ENCODE measurements around the gene ZNF592.

The ZNF592 gene

DNA sequence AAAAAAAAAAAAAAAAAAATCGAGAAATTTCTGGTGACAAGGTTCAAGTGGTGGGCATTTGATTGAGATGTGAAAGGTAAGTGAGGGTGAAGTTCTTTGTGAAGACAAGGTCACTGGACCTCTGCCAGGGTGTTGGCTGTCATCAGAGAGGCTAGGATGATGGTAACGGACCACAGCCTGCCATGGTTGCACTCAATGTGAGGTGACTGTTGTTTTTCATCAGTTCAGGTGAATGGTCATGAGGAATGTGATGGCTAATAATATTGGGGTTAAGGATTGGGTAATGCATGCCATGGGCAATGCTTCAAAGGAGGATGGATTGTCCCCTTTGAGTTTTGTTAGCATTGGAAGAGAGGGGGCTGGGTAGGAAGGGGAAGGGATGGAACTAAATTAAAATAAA, 64.5 kb downstream of the ZNF592 start:
- no peak for DNase-seq

DNA sequence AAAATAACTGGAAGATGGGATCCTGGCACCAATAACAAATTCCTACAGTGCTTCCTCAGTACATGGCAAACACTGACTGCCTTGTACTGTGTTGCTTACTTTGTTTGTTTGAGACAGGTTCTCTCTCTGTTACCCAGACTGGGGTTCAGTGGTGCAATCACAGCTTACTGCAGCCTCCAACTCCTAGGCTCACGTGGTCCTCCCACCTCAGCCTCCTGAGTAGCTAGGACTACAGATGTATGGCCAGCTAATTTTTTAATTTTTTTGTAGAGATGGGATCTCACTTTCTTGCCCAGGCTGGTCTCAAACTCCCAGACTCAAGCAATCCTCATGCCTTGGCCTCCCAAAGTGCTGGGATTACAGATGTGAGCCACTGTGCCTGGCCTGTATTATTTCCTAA, 65.0 kb downstream of the ZNF592 start:
- DNase-seq = no peak

DNA sequence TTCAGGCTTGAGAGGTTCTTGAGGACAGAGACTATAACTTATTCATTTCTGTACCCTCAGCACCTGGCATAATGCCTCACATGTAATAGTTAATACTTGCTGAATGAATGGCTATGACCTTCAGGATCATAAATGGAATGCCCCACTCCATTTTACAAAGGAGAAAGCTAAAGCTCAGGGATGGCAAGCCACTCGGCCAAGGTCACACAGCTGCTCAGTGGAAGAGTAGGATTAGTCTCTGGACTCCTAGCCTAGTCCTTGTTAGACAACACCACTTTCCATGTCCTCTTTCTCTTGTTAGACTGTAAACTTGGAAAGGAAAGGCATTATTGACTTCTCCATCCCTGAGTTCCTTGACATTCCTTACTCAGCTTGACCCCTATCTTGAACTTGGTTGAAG, 65.5 kb downstream of the ZNF592 start:
- no peak for DNase-seq

DNA sequence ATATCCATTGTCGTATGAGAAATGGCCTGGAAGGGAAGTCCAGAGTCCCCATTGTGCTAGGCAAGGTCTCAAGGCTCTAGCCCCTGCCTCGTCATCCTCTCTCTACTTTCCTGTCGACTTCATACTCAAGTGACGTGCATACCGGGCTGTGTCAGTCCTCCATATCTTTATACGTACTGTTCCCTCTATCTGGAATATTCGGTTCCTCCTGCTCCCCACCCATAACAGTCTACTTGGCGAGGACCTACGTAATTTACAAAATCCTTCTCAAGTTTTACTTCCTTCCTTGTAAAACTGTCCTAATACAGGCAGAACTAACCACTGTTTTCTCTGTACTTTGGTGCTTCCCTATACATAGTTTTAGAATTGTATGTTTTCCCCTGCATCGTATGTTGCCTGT, 66.5 kb downstream of the ZNF592 start:
- peak in 1 of 2 experiments; percentile 31 for DNase-seq

DNA sequence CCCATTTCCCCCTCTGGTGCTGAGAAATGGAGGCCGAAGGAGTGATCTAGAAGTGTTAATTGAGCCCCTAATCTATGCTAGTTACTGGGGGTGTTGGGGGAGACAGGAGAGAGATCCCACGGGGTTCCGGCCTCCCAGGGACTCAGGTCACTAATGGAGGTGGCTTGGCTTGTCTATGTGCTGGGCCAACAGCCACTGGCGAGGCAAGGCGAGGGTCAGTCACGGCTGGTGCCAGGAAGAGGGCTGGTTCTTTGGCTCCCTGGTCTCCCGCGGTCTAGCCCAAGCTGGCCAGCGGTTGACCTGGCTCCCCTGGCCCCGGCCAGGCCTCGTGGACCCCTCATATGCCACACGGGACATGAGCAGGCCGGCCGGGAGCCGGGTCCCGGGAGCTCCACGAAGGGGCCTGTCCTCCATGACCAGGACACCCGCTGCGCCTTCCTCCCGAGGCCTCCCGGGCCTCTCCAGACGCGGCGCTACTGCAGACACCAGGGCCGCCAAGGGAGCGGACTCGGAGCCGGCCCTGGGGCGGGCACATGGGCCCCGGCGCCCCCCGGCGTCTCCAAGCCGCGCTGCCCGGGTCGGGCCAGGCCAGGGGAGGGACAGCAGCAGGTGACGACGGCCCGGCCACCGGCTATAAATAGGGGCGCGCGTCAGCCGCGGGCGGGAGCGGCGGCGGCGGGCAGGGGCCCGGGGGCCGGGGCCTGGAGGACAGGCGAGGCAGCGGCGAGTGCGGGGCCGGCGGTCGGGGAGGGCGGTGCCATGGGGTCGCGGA, 68.5 kb downstream of the ZNF592 start, which contains the start of gene ALPK3:
Gene ALPK3 (plus strand): TSS at position 663 of the 772 bp plus-strand sequence. CDS start 97 bp downstream, at position 760.
- DNase-seq = no peak

DNA sequence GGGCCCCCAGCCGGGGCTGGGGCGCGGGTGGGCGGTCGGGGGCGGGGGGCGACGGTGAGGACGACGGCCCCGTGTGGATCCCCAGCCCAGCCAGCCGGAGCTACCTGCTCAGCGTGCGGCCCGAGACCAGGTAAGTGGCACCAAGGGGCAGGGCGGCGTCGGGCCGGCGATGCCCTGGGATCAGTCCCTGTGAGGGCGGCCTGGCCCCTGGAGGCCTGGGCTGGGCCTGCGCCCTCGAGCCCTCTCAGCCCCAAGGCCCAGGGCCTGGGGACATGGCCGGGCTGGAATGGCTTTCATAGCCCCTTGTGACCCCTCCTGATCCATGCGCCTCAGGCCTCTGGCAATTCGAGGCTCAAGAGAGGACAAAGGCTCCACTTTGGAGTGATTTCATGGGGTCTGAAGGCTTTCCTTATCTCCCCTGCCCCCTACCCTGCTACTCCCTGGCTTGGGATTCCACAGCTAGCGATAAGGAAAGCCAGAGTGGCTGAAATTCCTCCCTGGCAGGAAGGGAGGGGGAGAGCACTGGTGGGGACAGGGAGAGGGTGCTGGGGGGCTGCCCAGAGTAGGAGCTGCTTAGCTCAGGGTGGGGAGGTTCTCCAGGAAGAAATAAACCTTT, 69.2 kb downstream of the ZNF592 start:
- DNase-seq = no peak

DNA sequence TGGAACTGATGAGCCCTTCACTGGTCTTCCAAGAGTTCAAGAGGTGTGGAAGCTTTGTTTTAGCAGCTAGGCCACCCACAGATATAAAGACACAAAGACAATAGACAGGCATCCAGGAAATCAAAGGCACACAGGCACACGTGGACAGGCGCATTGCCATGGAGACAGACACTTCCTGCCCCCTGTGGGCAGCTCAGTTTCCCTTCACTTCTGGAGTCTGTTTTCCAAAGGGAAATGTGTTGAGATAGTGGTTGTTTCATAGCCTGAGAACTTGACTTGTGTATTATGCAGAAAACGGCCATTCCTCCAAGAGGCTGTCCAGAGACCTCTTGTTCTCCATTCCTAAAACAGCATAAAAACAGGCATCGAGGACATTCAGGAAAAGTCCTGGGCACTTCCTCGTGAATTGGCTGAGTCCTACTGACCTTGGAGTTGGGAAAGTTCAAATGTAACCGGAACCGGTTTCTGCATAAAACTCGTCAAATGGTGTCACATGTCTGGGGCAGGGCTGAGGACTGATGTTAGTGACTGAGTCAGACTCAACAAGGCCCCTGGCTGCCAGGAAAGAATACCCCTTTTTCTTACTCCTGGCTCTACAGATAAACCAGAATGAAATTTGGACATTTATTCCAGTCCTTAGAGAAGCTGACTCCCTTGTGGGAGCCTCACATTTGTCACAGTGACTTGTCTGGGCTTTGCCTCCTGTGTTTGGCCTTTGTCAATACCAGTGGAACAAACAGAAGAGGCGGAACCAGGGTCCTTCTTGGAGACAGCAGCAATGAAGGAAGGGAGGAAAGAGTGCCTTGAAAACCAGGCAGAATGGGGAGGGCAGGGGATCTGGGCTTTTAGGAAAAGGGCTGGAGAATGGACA, 70.1 kb downstream of the ZNF592 start:
- DNase-seq = peak in 1 of 2 experiments; percentile 26

DNA sequence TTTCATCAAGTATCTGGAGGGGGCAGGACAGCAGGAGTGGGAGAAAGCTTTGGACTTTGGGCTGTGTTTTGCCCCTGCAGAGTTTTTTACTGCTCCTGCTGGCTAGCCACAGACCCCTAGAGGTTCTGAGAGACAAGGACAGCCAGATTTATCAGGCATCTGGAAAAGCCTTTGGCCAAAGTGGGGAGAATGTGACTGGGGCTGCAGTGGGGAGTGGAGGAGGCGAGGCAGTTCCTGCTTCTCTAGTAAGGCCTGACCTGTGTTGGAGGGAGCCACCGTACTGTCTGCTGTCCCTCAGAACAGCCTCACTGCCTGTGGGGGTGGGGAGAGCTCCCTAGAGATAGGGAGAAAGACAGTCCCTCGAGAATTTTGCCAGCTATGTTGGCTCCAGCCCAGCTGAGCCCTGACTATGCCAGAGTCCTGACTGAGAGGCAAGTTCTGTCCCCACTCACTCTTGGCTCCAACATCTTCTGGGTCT, 70.9 kb downstream of the ZNF592 start:
- DNase-seq = no peak

DNA sequence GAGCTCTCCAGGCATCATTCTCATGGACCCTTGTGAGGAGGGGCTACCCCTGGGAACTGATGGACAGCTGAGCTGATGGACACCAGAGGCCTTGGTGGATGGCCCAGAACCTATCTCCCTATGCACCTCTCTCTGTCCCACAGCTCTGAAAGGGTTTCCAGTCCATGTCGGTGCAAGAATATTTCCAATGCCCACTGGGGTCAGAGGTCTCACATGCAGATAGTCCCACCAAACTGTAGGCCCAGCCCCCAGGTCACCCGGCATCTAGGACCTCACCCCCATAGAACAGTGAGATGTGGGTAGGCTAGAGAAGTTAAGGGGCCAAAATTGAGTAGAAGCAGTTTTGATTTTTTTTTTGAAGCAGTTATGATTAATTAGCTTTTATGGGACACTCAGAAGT, 71.4 kb downstream of the ZNF592 start:
- no peak for DNase-seq

DNA sequence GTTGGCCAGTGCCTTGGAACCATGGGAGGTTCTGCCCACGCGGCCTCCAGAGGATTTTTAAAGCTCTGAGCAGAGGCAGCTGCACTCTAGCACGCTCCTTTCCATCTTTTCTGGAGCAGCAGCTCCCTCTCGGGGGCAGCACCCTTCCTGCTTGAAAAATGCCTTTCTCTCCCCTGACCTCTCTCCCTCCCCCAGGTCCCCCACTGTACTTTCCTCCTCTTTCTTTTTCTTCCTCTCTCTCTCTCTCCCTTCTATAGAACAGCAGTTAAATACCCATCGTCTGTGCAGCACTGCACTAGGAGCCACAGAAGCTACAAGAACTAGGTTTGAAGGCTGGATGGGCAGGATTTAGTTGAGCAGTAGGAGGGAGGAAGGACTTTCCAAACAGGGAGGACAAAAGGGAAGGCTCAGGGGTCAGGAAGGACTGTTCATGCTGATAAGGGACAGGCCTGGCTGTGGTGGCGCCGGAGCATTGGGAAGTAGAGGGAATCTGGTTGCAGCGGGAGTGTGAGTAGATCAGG, 73.2 kb downstream of the ZNF592 start:
- DNase-seq = no peak

DNA sequence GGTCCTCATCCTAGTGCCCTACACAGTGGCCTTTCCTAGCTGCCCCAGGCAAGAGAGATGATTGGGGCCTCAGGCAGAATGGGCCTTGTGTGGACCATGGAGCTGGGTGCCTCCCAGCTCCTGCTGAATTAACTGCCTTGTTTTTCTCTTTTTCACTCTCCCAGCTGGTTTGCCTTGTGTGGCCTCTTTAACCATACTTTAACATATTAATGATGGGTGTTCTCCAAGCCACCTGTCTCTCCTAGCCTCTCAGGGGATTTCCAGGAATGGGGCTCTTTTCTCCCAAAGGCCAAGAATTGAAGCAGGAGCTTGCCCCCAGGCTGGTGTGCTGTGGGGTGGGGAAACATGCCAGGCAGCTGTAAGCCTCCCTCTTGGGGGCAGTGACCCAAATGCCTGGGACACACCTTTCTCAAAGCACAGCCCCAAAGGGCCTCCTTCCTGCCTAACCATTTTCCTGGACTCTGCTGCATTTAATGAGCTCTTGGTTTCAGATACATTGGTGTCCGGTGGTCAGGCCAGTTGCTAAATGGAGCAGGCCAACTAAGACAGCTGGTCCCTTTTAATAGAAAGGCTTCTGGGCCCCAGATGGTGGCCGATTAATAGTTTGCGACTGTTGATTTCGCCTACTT, 74.4 kb downstream of the ZNF592 start:
- DNase-seq = no peak

DNA sequence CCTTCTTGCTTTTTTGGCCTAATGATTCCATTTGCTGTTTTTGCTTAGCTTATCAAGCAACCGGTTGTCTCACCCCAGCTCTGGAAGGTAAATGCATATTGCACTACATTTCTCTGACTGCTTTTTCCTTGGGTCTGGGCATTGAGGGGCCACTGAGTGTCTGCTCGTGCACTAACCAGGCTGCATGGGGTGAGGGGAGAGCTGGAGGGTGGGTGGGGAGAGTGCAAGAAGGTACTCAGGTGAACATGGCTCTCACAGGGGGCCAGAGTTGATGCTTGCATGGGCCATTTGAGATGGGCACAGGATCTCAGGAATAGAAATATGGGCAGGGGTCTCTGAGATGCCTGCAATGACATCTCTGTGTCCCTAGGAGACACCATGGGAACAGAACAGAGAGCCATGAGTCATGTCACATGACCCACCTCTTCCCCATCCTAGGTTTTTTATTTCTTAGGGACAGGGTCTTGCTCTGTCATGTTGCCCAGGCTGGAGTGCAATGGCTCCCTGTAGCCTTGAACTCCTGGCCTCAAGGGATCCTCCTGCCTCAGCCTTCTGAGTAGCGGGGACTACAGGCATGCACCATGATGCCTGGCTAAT, 75.0 kb downstream of the ZNF592 start:
- no peak for DNase-seq

DNA sequence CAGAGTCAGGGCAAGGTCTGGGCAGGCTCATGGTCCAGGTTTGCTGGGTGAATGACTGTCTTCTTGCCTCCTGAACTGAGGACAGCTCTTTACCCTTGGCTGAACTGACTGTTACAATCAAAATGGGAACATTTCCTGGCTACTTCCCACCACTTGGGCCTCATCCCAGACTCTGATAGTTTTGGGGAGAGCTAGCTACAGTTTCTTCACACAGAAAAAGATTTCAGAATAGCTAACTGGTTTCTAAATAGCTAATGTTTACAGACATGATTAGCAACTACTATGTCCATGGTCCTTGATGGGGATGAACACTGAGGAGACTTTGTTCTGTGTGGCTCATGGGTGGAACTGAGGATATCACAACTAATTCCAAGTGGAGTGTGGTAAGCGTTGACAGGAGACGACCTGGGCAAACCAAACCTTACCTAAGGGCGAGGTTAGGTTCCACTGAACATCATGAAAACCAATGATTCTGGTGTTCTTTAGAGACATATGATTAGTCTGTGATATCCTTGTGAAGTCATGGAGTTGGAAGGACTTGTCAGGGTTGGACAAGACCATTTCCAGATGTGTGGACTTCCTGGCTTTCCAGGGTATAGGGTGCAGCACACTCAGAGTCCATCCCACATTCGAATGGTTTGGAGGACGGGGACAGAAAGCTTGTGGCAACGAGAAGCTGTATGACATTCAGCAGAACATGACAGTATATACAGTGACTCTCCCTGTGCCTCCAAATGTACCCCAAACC, 76.0 kb downstream of the ZNF592 start:
- no peak for DNase-seq

DNA sequence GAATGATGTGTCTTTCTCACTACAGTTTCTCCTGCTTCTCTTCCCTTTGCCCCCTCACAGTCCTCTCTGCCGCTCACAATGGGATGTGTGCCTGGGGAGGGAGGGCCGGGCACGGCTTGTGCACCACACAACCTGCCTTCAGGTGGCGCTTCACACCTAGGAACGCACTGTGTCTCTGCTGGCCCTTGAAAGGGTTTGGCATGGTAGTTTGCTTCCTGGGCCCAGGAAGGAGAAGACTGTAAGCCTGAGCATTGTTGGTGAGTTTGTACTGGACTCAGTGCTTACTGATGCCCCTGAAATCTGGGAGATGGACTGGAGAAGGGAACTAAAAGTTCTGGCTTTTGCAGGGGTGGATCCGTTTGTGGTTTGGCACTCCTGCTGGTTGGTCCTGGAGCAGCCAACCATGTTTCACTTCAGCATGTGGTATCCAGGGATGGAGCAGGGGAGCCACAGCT, 78.0 kb downstream of the ZNF592 start:
- DNase-seq = no peak

DNA sequence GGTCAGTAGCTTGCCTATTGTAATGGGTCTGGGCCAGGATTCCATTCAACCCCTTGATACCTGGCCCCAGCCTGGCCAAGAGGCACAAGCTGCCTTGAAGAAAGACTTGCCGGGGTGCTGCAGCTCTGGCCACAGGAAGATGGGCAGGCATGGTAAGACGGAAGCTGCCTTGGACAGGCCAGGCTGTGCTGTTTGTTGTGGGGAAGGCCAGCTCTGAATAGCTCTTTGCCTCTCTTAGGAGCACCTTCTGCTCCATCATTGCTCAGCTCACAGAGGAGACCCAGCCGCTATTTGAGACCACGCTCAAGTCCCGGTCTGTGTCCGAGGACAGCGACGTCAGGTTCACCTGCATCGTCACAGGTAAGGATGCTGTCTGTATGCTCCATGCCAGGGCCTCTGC, 78.9 kb downstream of the ZNF592 start:
- DNase-seq = no peak

DNA sequence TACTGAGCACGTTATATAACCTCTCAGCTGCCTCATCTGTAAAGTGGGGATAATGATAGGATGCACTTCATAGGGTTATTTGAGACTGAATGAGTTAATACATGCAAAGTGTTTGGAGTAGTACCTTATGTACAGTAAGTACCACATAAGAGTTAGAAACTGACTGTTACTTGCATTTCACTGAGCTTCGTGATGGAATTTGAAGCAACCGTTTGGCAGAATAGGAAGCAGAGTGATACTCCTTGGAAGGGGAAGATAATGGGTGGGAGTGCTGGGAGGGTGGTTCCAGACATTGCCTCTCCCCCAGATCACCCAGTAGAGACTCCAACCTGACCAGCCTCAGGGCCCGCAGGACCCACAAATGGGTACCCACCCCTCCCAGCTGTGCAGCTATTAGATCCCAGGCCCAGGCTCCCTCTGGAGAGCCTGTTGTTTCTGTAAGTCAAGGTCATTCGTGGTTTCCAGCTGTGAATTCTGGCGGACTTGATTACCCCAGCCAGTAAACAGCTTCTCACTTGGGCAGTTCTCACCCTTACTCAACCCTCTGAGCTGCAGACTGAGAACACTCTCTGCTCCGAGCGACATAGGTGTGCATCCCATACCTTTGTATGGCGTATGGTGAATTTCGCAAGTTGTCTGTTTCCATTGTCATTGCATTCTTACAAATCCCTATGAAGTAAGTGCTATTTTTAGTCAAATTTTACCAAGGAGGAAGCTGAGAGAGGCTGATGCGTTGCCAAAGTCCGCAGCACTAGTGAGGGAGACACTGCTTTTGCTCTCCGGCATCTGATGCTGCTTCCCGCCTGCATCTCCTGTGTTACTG, 79.9 kb downstream of the ZNF592 start:
- DNase-seq = no peak

DNA sequence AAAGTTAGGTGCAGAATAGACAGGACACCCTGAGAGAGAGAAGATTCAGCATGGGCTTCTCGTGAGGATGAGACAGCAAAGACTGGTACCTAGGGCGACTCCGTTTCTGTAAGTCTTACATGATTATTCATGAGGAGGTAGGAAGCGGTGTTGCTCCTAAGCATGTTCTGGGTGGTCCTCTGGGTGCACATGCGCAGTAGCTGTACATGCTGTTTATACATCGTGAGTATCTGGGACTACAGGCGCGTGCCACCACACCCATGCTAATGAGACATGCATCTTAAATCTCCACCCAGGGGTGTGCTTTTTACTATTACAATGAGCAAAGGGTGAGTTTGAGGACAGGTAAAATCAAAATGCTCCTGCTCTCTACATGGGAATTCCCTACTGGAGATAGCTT, 81.0 kb downstream of the ZNF592 start:
- DNase-seq = no peak

DNA sequence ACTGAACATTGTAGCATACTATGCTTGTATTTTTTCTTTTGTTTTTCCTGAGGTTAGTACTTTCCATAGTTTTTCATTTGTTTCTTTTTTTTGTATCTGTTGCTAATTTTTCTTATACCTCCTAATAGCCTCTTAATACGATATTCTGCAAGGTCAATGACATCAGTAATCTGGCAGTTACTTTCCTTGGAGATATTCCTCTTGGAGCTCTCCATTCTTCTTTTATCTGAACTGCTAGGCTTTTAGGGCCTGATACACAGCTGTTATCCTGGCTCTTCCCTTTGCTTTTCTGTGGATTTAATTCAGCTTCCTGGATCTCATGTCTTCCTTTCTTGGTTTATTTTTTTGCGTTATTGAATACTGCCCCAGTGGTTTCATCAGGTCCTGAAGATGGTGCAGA, 81.6 kb downstream of the ZNF592 start:
- no peak for DNase-seq

DNA sequence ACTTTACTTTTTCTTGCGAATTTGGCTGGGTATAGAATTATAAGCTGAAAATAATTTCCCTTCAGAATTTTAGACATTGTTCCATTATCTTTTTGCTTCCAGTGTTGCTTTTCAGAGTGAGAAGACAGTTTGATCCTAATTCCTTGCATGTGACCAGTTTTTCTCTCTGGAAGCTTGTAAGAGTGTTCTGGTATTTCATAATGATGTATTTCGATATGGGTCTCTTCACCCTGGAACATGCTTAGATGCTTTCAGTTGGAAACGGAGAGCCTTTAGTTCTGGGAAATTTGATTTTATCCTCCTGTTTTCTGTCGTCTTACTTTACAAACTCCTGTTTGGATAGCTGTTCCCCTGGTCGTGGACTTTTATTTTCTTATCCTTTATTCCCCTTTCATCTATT, 82.6 kb downstream of the ZNF592 start:
- DNase-seq = no peak

DNA sequence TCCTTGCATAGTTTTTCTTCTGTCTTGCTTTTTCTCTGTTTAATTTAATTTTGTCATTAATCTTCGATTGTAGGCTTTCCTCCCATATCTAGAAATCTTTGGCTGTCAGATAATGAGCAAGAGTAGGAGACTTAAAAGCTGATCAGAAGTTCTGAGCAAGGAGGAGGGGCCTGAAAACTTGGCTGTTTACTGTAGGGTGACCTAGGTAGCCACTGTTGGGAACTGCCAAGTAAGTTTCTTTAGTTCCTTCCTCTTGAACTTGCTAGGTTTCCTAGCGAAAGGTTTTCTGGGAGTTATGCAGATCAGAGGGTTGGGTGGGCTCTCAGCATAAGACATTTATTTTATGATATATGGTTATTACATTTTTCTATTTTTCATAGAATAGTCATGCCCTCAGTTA, 83.2 kb downstream of the ZNF592 start:
- no peak for DNase-seq
